Measurements from ENCODE around the gene ZSCAN10. TPM values are rescaled to one million over a fixed set of nuclear protein-coding genes. Genes with fewer than 3 reads are reported as not detected.

Gene ZSCAN10
- total RNA-seq, 2 experiments from 2014 or later: 0.29 to 0.35 TPM

GRCh38 chr16:3129137-3130131, 30.3 kb upstream of the ZSCAN10 start:
- peaks cover 63% of the 10 kb centered on the region for H3K4me1 Mint-ChIP-seq
- CTCF ChIA-PET: interaction anchor here (0.6 to 11.6 kb wide), 43 partner anchors 8 to 382 kb away, joined by 3 to 153 read pairs (median 5); partner anchors contain the start of genes IL32, MMP25, TNFRSF12A and ZNF205
- POLR2A ChIA-PET: interaction anchor here (0.5 to 1.6 kb wide), 7 partner anchors 10 to 70 kb away, joined by 3 to 14 read pairs (median 5); partner anchors contain the start of gene IL32

GRCh38 chr16:3127745-3128144, 28.7 kb upstream of the ZSCAN10 start:
- no peak for DNase-seq
- H3K9me3 Mint-ChIP-seq: no peaks in the 10 kb centered on the region
- peak overlapping the region; percentile 41 for H3K27ac Mint-ChIP-seq
- ChIA-PET CTCF (interaction anchor here (0.6 to 11.6 kb wide), 13 partner anchors 15 to 382 kb away, joined by 3 to 153 read pairs (median 20); partner anchors contain the start of genes ZNF205 and ZSCAN10), POLR2A (interaction anchor here (0.6 kb wide), 1 partner anchor 49 kb away, joined by 4 read pairs; no protein-coding TSS in a partner anchor)
- H3K36me3 Mint-ChIP-seq (ENCODE audit: low read depth): peaks cover 43% of the 10 kb centered on the region
- peaks cover 65% of the 10 kb centered on the region for H3K4me1 Mint-ChIP-seq
- H3K4me3 Mint-ChIP-seq: peak overlapping the region; percentile 88
- no peaks in the 10 kb centered on the region for H3K27me3 Mint-ChIP-seq

More at GRCh38 chr16:3129137-3130131, 30.3 kb upstream of the ZSCAN10 start:
- Mint-ChIP-seq H3K4me3 (peak overlapping the region; percentile 88), H3K27ac (peak overlapping the region; percentile 85), H3K36me3 (ENCODE audit: low read depth) (peaks cover 47% of the 10 kb centered on the region), H3K9me3 (no peaks in the 10 kb centered on the region), H3K27me3 (no peaks in the 10 kb centered on the region)
- DNase-seq: peak; percentile 94

GRCh38 chr16:3123986-3124886, 25.1 kb upstream of the ZSCAN10 start:
- CTCF ChIA-PET: interaction anchor here (0.7 to 8.8 kb wide), 4 partner anchors 24 to 67 kb away, joined by 3 to 67 read pairs (median 4); no protein-coding TSS in a partner anchor
- Mint-ChIP-seq H3K4me3 (peak overlapping the region; percentile 82), H3K27me3 (no peaks in the 10 kb centered on the region), H3K4me1 (peaks cover 52% of the 10 kb centered on the region), H3K9me3 (no peaks in the 10 kb centered on the region), H3K36me3 (ENCODE audit: low read depth) (peaks cover 30% of the 10 kb centered on the region), H3K27ac (peak overlapping the region; percentile 97)
- peak; percentile 98 for DNase-seq
- POLR2A ChIA-PET: interaction anchor here (1.1 kb wide), 1 partner anchor 49 kb away, joined by 3 read pairs; no protein-coding TSS in a partner anchor

GRCh38 chr16:3122926-3123570, 24.0 kb upstream of the ZSCAN10 start:
- ChIA-PET CTCF (interaction anchor here (1.2 to 2.5 kb wide), 3 partner anchors 9 to 65 kb away, joined by 4 to 10 read pairs (median 6); partner anchors contain the start of gene ZNF213), POLR2A (no interaction called here)
- Mint-ChIP-seq H3K9me3 (no peaks in the 10 kb centered on the region), H3K27ac (peak overlapping the region; percentile 97), H3K4me1 (peaks cover 46% of the 10 kb centered on the region), H3K27me3 (no peaks in the 10 kb centered on the region), H3K4me3 (peak overlapping the region; percentile 82), H3K36me3 (ENCODE audit: low read depth) (peaks cover 30% of the 10 kb centered on the region)
- DNase-seq: no peak

- ChIA-PET POLR2A (no interaction called here), CTCF (interaction anchor here (1.0 to 2.5 kb wide), 6 partner anchors 8 to 91 kb away, joined by 3 to 10 read pairs (median 4); partner anchors contain the start of gene ZNF213)
- no peak for DNase-seq
- H3K4me3 Mint-ChIP-seq: no peak overlapping the region
- H3K9me3 Mint-ChIP-seq: no peaks in the 10 kb centered on the region
- peaks cover 19% of the 10 kb centered on the region for H3K36me3 Mint-ChIP-seq (ENCODE audit: low read depth)
- no peak overlapping the region for H3K27ac Mint-ChIP-seq
- H3K4me1 Mint-ChIP-seq: peaks cover 35% of the 10 kb centered on the region
- H3K27me3 Mint-ChIP-seq: no peaks in the 10 kb centered on the region
Measured at GRCh38 chr16:3121851-3122467, 22.9 kb upstream of the ZSCAN10 start.

- ChIA-PET CTCF (interaction anchor here (1.1 to 2.3 kb wide), 2 partner anchors 9 to 14 kb away, joined by 4 to 18 read pairs; partner anchors contain the start of gene ZNF213), POLR2A (interaction anchor here (0.6 kb wide), 1 partner anchor 50 kb away, joined by 3 read pairs; no protein-coding TSS in a partner anchor)
- Mint-ChIP-seq H3K4me1 (peaks cover 21% of the 10 kb centered on the region), H3K9me3 (no peaks in the 10 kb centered on the region), H3K27me3 (no peaks in the 10 kb centered on the region), H3K27ac (no peak overlapping the region), H3K36me3 (ENCODE audit: low read depth) (peaks cover 6% of the 10 kb centered on the region), H3K4me3 (no peak overlapping the region)
- no peak for DNase-seq
Measured at GRCh38 chr16:3120435-3120834, 21.3 kb upstream of the ZSCAN10 start.

GRCh38 chr16:3119701-3120408, 20.8 kb upstream of the ZSCAN10 start:
- peaks cover 17% of the 10 kb centered on the region for H3K4me1 Mint-ChIP-seq

GRCh38 chr16:3119286-3119685, 20.2 kb upstream of the ZSCAN10 start:
- ChIA-PET POLR2A (interaction anchor here (0.6 kb wide), 1 partner anchor 10 kb away, joined by 3 read pairs; no protein-coding TSS in a partner anchor), CTCF (interaction anchor here (0.8 to 2.3 kb wide), 4 partner anchors 8 to 31 kb away, joined by 3 to 18 read pairs (median 4); partner anchors contain the start of gene ZNF213)
- no peaks in the 10 kb centered on the region for H3K9me3 Mint-ChIP-seq
- peaks cover 14% of the 10 kb centered on the region for H3K4me1 Mint-ChIP-seq
- DNase-seq: no peak
- no peak overlapping the region for H3K27ac Mint-ChIP-seq
- no peak overlapping the region for H3K4me3 Mint-ChIP-seq
- no peaks in the 10 kb centered on the region for H3K27me3 Mint-ChIP-seq
- H3K36me3 Mint-ChIP-seq (ENCODE audit: low read depth): no peaks in the 10 kb centered on the region

More at GRCh38 chr16:3119701-3120408, 20.8 kb upstream of the ZSCAN10 start:
- Mint-ChIP-seq H3K9me3 (no peaks in the 10 kb centered on the region), H3K27me3 (no peaks in the 10 kb centered on the region), H3K4me3 (no peak overlapping the region), H3K27ac (no peak overlapping the region), H3K36me3 (ENCODE audit: low read depth) (peaks cover 4% of the 10 kb centered on the region)
- no peak for DNase-seq
- POLR2A ChIA-PET: interaction anchor here (0.6 kb wide), 1 partner anchor 10 kb away, joined by 3 read pairs; no protein-coding TSS in a partner anchor
- CTCF ChIA-PET: interaction anchor here (0.8 to 2.3 kb wide), 5 partner anchors 8 to 31 kb away, joined by 3 to 18 read pairs (median 4); partner anchors contain the start of gene ZNF213

- POLR2A ChIA-PET: no interaction called here
- Mint-ChIP-seq H3K27ac (no peak overlapping the region), H3K9me3 (no peaks in the 10 kb centered on the region)
Measured at GRCh38 chr16:3118846-3119245, 19.8 kb upstream of the ZSCAN10 start.

GRCh38 chr16:3118204-3118790, 19.2 kb upstream of the ZSCAN10 start:
- ChIA-PET CTCF (interaction anchor here (1.2 to 2.3 kb wide), 9 partner anchors 11 to 90 kb away, joined by 3 to 18 read pairs (median 4); partner anchors contain the start of gene ZNF213), POLR2A (no interaction called here)
- Mint-ChIP-seq H3K36me3 (ENCODE audit: low read depth) (no peaks in the 10 kb centered on the region), H3K4me1 (peaks cover 8% of the 10 kb centered on the region), H3K4me3 (no peak overlapping the region), H3K27me3 (no peaks in the 10 kb centered on the region), H3K27ac (no peak overlapping the region), H3K9me3 (no peaks in the 10 kb centered on the region)
- DNase-seq: no peak

More at GRCh38 chr16:3118846-3119245, 19.8 kb upstream of the ZSCAN10 start:
- no peaks in the 10 kb centered on the region for H3K27me3 Mint-ChIP-seq
- H3K4me1 Mint-ChIP-seq: peaks cover 13% of the 10 kb centered on the region
- DNase-seq: no peak
- CTCF ChIA-PET: interaction anchor here (0.8 to 2.3 kb wide), 5 partner anchors 7 to 32 kb away, joined by 3 to 18 read pairs (median 3); partner anchors contain the start of gene ZNF213
- H3K36me3 Mint-ChIP-seq (ENCODE audit: low read depth): no peaks in the 10 kb centered on the region
- H3K4me3 Mint-ChIP-seq: no peak overlapping the region

All from activated CD4-positive, alpha-beta T cell treated with anti-CD3 and anti-CD28 coated beads, Interleukin-2, amount 10 ng/mL, durations not matched to agents 7 days and 5 days (primary cell).